K562 (cell line): Measurements from ENCODE around the gene CD38.

ENCODE experiments used
- FOSL1 ChIP-seq: fragments of 200-800 bp; sonication (Bioruptor generic); conservative IDR thresholded peaks from 2 replicates; pipeline ENCODE4 v1.6.1; 2016; ENCODE audit warnings: missing genetic modification characterization, missing compliant biosample characterization
- GABPB1 ChIP-seq: sonication (generic); formaldehyde crosslinking; IDR thresholded peaks from 2 replicates; pipeline ENCODE4 v1.8.0; 2022; ENCODE audit warnings: mild to moderate bottlenecking, missing genetic modification reagents
- KDM5B ChIP-seq: fragments of 200-600 bp; sonication (generic); IDR thresholded peaks from 2 replicates; pipeline ENCODE4 v1.6.1; 2012; ENCODE audit warnings: low read depth, mild to moderate bottlenecking, moderate library complexity, low read length, control low read depth, inconsistent platforms; ENCODE audit not compliant: insufficient replicate concordance
- MLX ChIP-seq, 2 experiments: fragments of 450-650 bp in 1 of 2; sonication (generic) in 1 of 2; formaldehyde crosslinking; conservative IDR thresholded peaks; 2 replicates each; pipeline versions ENCODE4 v1.4.0 to v1.8.1; 2020 to 2022; ENCODE audit warnings: mild to moderate bottlenecking in 1 of 2, missing genetic modification reagents in 1 of 2
- NFRKB ChIP-seq: fragments of 450-650 bp; IDR thresholded peaks from 2 replicates; pipeline ENCODE4 v1.6.1; 2016; ENCODE audit warnings: low read depth
- PTBP1 ChIP-seq: fragments of 200-400 bp; formaldehyde crosslinking; IDR thresholded peaks from 2 replicates; pipeline ENCODE4 v1.6.1; 2017; ENCODE audit warnings: low read depth, low read length
- TF ChIP-seq, protein P1 (sequence below), 3 experiments: IDR thresholded peaks in 2 of 3; conservative IDR thresholded peaks in 1 of 3; 2 replicates each; pipeline ENCODE4 v1.5.1; 2011 to 2012; ENCODE audit warnings: low read length in 3 of 3, mild to moderate bottlenecking in 3 of 3, control low read depth in 2 of 3, improper control_type of control experiment in 1 of 3, inconsistent platforms in 1 of 3, low read depth in 1 of 3, mixed read lengths in 1 of 3, moderate library complexity in 1 of 3; ENCODE audit not compliant: insufficient read depth in 2 of 3
- TF ChIP-seq, protein P2 (sequence below): fragments of 250-450 bp; sonication (Bioruptor Pico); IDR thresholded peaks from 2 replicates; pipeline ENCODE4 v1.8.0; 2021; ENCODE audit warnings: mild to moderate bottlenecking, moderate library complexity

GRCh38 chr4:15851969-15852368 is 73.8 kb downstream of the CD38 start:
- TF ChIP-seq GABPB1 (CRISPR knock-in tag) (no peak), FOSL1 (no peak), MLX (CRISPR knock-in tag; conservative IDR thresholded peaks at IDR 0.05) (no peak), KDM5B (no peak), PTBP1 (no peak), NFRKB (no peak)
- TF ChIP-seq, protein P1, sequence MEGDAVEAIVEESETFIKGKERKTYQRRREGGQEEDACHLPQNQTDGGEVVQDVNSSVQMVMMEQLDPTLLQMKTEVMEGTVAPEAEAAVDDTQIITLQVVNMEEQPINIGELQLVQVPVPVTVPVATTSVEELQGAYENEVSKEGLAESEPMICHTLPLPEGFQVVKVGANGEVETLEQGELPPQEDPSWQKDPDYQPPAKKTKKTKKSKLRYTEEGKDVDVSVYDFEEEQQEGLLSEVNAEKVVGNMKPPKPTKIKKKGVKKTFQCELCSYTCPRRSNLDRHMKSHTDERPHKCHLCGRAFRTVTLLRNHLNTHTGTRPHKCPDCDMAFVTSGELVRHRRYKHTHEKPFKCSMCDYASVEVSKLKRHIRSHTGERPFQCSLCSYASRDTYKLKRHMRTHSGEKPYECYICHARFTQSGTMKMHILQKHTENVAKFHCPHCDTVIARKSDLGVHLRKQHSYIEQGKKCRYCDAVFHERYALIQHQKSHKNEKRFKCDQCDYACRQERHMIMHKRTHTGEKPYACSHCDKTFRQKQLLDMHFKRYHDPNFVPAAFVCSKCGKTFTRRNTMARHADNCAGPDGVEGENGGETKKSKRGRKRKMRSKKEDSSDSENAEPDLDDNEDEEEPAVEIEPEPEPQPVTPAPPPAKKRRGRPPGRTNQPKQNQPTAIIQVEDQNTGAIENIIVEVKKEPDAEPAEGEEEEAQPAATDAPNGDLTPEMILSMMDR (IDR thresholded peaks at IDR 0.05 in 2 of 3, conservative IDR thresholded peaks at IDR 0.05 in 1 of 3; ENCODE audit: insufficient read depth in 2 of 3, low read depth in 1 of 3, low read length in 3 of 3) = no peak
- TF ChIP-seq, protein P2, sequence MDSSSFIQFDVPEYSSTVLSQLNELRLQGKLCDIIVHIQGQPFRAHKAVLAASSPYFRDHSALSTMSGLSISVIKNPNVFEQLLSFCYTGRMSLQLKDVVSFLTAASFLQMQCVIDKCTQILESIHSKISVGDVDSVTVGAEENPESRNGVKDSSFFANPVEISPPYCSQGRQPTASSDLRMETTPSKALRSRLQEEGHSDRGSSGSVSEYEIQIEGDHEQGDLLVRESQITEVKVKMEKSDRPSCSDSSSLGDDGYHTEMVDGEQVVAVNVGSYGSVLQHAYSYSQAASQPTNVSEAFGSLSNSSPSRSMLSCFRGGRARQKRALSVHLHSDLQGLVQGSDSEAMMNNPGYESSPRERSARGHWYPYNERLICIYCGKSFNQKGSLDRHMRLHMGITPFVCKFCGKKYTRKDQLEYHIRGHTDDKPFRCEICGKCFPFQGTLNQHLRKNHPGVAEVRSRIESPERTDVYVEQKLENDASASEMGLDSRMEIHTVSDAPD (CRISPR knock-in tag) = no peak
